GM19351 (cell line): ENCODE data around the gene F9.
"Not testable (repeated sequence)": the region's sequence is repeated elsewhere in the genome, so short reads cannot be mapped to it uniquely, and the experiment has no call there.

Experiments
- ATAC-seq: cut with Tn5 transposase; IDR thresholded peaks from one replicate; pipeline ENCODE4 v1.9.1; 2021; ENCODE audit warnings: mild to moderate bottlenecking, moderate library complexity; ENCODE audit not compliant: unreplicated experiment

Gene F9

DNA sequence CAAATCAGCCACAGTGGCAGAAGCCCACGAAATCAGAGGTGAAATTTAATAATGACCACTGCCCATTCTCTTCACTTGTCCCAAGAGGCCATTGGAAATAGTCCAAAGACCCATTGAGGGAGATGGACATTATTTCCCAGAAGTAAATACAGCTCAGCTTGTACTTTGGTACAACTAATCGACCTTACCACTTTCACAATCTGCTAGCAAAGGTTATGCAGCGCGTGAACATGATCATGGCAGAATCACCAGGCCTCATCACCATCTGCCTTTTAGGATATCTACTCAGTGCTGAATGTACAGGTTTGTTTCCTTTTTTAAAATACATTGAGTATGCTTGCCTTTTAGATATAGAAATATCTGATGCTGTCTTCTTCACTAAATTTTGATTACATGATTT is at the start of gene F9:
TSS of gene F9 (plus strand) at position 190 of the 400 bp plus-strand sequence. CDS start at position 216, 26 bp downstream.
- ATAC-seq, result no peak

DNA sequence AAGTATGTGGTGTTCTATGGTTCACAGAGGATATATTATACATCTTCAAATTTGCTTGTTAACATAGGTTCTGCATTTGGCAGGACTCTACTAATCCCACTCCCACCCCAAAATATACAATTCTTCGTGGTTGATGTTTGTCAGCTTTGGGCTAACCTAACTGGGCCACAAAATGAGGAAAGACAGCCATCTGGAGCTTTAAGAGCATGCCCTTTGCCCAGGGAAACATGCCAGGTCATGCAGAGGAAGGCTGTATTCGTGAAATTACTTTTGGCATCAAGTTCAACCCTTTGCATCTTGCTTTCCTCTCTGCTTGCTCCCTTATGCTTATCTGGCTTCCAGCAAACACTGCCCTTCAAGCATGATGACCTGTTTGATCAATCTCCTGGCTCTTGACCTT is 46.8 kb upstream of the F9 start:
- ATAC-seq, result no peak

GRCh38 chrX:139484591-139484990 is 45.9 kb upstream of the F9 start:
- no peak for ATAC-seq

DNA sequence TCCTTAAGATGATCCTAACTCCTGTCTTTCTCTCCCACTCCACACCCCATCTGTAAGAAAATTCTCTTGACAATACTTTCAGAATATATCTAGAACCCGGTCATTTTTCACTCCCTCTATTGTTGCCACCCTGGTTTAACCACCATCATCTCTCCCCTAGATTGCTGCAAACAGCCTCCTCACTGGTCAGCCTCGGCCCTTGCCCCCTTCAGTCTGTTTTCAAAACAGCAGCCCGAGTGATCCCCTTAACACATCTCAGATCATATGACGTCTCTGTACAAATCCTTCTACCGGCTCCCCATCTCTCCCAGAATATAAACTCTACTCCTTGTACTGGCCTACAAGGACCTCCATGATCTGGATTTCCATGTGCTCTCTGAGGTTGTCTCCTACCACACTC is 35.2 kb upstream of the F9 start:
- ATAC-seq, result no peak

- ATAC-seq, result no peak
Measured at GRCh38 chrX:139506333-139506732, 24.2 kb upstream of the F9 start.

- ATAC-seq, result no peak
Measured at GRCh38 chrX:139508099-139508498, 22.4 kb upstream of the F9 start.

GRCh38 chrX:139518475-139518874 is 12.1 kb upstream of the F9 start:
- no peak for ATAC-seq

- ATAC-seq, result not testable (repeated sequence)
Measured at GRCh38 chrX:139528829-139529228, 1.7 kb upstream of the F9 start.

DNA sequence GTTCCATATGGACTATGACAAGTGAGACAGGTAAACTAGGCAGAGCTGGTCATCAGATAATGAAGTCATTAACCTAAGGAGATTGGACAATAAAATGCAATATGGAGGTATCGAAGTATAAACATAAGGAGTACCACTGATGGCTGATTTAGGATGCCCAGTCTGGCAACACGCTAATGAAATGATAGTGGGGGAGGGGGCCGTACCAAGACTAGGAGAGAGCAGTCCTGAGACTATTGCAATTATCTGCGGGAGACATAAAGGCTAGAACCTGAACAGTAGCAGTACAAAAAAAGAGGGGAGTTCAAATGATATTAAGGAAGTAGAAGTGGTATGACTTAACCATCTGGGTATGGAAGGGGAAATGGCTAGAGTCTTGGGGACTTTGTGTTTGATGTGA is 2.3 kb downstream of the F9 start:
- no peak for ATAC-seq

DNA sequence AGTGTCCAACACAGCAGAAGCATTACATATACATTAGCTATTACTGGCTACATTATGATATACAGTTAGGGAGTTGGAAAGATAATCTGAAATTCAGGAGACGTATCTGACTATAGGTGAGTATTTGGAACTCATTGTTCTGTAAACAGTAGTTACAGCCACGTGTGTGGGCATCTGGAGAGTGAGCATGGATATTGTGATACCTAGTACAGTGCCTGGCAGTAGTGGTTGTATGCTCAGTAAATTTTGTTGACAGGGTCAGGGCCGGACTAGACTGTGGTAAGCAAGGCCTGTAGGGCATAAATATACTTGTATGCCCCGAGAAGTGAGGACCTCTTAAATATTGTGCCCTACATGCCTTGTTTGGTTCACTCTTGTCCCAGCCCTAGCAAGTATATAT is 2.9 kb downstream of the F9 start:
- no peak for ATAC-seq

GRCh38 chrX:139538907-139539790 is 8.6 kb downstream of the F9 start:
- ATAC-seq, result no peak

DNA sequence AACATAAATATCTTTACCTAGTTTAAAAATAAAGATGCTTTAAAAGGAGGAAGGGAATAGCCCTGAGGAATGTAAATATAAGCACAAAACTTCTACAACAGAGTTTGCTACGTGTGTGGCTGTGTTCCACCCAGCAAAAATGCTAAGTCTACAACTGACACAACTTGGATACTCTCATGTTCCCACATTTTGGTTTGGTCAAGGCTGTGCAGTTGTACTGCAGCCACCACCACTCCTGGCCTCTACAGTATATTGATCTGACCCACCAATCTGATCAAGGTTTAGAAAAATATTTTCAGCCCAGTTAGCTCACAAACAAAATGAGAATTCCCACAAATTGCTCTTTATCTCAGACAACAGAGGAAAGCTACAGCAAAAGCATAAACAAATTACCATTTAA is 12.1 kb downstream of the F9 start:
- no peak for ATAC-seq

GRCh38 chrX:139543920-139544319 is 13.4 kb downstream of the F9 start:
- no peak for ATAC-seq

- ATAC-seq, result no peak
Measured at GRCh38 chrX:139544591-139544990, 14.1 kb downstream of the F9 start.

DNA sequence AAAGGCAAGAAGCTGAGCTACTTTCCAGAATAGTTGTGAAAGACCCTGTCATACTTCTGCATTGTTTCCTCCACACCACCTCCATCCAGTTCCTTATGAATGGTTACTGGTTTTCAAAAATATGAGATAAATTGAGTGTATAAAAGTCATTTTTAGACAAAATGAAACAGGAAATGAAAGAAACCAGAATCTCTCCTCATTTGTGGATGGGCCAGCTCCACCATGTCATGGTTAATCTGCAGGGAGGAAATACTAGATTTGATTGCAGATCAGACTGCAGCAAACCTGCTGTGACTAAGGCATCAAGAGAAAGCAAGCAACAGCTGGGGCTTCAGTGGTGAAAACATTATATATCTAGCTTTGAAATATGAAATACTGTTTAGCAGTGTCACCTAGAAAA is 23.8 kb downstream of the F9 start:
- ATAC-seq, result peak; percentile 20

- no peak for ATAC-seq
Measured at GRCh38 chrX:139554991-139555675, 24.6 kb downstream of the F9 start.

DNA sequence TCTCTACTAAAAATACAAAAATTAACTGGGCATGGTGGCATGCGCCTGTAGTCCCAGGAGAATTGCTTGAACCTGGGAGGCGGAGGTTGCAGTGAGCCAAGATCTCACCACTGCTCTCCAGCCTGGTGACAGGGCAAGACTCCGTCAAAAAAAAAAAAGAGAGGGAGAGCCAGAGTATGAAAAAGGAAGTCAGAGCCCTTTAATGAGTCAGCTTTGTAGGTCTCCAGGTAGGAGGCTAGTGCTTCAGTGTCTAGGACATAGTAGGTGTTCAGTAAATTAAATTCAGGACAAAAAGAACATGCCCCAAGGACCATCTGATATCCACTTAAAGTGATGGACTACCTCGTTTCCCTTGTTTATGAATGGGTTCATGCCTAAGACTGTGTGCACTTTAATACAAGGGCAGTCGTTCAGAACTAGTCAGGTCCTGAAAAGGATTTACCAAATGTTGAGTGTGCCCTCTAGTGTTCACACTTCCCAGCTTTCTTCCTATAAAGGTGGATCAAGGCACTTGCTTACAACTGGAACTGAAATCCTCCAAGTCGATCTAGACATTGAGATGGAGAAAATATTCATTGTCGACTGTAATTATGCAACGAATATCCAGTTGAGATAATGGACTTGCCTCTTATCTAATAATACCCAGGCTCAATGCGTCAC is 29.0 kb downstream of the F9 start:
- peak; percentile 91 for ATAC-seq

GRCh38 chrX:139560221-139560620 is 29.7 kb downstream of the F9 start:
- ATAC-seq, result no peak

GRCh38 chrX:139563251-139563650 is 32.7 kb downstream of the F9 start:
- ATAC-seq, result no peak

DNA sequence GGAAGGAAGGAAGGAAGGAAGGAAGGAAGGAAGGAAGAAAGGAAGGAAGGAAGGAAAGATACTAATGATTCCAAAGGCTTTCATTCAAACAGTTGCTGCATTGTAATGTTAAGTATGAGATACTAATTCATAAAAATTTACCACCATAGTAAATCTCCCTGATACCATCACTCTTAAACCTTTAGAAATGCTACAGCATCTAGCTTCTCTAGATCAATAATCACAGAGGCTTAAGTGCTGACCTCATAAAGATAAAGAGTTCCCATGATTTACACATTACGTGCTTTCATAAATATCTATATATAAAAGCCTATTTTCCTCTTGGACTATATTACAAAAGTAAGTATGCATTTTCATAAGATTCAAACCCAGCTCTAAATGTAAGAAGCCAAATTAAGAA is 36.4 kb downstream of the F9 start:
- no peak for ATAC-seq

DNA sequence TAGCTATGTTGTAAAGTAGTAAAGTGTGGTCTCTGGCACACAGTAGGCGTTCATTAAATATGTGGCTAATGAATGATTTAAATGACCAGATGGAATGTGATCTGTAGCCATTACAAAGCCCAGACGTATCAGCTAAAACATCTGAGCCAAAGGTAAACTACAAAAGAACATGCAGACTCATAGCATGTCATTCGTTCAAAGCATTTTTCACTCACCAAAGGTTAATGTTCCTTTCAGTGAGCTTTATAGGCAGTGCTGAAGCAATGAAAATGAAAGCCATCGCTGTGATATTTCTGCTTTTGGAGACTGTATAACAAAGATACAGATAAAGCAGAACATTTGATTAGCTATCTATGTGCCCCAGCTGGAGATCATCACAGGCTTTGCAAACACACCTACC is 50.5 kb downstream of the F9 start:
- ATAC-seq, result no peak

DNA sequence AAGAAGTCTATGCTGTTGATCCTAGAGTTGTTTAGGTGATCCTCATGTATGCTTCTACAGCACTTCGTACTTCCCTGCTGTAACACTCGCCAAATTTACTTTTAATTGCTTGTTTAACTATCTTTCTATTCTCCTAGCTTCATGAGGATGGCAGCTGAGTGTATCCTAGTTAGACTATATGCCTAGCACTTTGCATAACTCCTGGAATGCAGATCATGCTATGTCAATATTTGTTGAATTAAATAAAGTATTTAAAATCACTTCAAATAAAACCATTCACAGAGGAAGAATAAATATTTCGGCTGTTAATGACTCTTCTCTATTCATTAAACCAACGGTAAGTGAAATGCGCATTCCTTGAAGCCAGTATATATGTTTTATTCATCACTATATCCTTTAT is 55.1 kb downstream of the F9 start:
- ATAC-seq, result no peak
